Fibroblast of lung (primary cell): ENCODE results near the gene ARSJ.

Experiments used
- CTCF ChIP-seq, 2 donors: IDR thresholded peaks in 1 of 2; conservative IDR thresholded peaks in 1 of 2; 1 replicate in 1 of 2; 2 replicates in 1 of 2; pipeline ENCODE4 v1.5.1; 2011 to 2012; ENCODE audit warnings: low read length in 2 of 2, control low read depth in 1 of 2, inconsistent platforms in 1 of 2, low read depth in 1 of 2, mild to moderate bottlenecking in 1 of 2
- EZH2 ChIP-seq: IDR thresholded peaks from 2 replicates; pipeline ENCODE4 v1.5.1; 2012; ENCODE audit warnings: low read length, control low read depth, mild to moderate bottlenecking; ENCODE audit errors: missing control alignments

- no peak for TF ChIP-seq CTCF (conservative IDR thresholded peaks at IDR 0.05 in 1 of 2, IDR thresholded peaks at IDR 0.05 in 1 of 2; ENCODE audit: low read depth in 1 of 2, low read length in 2 of 2)
- TF ChIP-seq EZH2: no peak
These were observed 11.4 kb upstream of the ARSJ start for GRCh38 chr4:113990886-113991285.
